GM12872 (cell line): Measurements from ENCODE around the gene TBPL1.

ENCODE experiments used
- TF ChIP-seq, protein P1 (sequence below): IDR thresholded peaks from 3 replicates; pipeline ENCODE4 v1.5.1; 2011; ENCODE audit warnings: low read depth, mild to moderate bottlenecking, low read length, moderate library complexity; ENCODE audit not compliant: insufficient read depth

TBPL1 gene

DNA sequence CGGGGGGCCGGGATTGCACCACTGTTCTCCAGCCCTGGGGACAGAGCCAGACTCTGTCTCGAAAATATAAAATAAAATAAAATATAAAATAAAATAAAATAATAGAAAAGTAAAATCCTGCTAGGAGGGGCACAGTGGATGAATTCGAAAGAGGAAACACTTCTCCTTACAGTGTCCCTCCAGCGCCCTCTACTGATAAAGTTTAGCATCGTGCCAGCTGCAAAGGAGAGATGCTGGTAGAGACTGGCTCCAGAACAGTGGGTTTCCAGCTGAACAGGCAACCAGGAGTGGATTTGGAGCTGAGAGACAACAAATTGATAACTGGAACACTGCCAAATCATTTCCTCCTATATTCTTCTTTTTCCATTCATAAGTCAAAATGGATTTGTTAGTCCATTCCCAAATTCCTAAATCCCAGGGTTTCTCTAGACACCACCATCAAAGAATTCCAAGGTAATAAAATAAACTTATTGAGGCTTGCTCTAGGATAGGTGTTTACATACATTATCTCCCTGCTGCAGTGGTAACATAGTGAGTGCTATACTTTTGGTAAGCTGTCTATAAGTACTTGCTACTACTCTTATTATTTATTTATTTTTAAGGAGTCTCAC is 31.7 kb upstream of the TBPL1 start:
- TF ChIP-seq, protein P1, sequence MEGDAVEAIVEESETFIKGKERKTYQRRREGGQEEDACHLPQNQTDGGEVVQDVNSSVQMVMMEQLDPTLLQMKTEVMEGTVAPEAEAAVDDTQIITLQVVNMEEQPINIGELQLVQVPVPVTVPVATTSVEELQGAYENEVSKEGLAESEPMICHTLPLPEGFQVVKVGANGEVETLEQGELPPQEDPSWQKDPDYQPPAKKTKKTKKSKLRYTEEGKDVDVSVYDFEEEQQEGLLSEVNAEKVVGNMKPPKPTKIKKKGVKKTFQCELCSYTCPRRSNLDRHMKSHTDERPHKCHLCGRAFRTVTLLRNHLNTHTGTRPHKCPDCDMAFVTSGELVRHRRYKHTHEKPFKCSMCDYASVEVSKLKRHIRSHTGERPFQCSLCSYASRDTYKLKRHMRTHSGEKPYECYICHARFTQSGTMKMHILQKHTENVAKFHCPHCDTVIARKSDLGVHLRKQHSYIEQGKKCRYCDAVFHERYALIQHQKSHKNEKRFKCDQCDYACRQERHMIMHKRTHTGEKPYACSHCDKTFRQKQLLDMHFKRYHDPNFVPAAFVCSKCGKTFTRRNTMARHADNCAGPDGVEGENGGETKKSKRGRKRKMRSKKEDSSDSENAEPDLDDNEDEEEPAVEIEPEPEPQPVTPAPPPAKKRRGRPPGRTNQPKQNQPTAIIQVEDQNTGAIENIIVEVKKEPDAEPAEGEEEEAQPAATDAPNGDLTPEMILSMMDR: peak; percentile 80

DNA sequence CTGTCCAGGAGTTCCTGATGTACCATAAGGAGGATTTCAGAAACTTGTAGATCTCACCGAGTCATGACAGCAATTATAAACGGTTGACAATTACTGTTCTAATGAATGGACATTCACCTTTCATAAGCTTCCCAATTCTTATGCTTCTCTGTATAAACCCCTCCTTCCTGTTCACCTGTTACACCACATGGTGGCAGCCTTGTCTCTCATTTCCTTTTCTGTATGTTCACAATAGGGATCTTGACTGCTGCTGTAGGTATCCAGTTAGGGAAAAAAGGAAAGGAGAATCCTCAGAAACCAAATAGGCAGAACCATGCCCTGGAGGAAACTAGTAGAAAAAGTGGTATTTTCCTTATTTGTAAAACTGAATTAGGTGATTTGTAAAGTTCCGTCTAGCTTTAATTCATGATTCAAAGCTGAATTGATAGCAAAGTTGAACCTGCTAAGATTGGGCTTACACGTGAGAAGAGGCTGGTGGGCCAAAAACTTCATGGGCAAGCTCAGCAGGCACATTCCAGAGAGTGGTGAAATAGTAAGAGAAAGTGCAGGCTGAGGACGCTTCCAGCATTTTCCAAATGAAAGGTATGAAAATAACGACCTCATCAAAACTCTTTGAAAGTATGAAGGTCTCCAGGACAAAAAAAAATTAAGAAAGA is 29.0 kb upstream of the TBPL1 start:
- TF ChIP-seq, protein P1: peak; percentile 74

DNA sequence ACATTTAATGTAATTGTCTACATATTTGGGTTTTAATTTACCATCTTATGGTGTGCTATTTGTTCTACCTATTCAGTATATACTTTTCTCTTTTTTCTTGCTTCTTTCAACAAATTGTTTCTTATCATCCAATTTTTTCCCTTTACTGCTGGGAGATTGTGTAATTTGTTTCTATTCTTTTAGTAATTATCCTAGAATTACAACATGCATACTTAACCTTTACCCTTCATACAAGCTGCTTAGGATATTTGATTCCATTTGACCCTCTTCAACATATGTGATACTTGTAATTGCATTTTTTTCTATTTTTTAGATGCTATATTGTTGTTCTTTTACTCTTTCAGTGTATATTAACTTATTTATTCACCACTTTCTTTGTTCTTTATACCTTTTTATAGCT is 15.1 kb upstream of the TBPL1 start:
- TF ChIP-seq, protein P1: no peak

DNA sequence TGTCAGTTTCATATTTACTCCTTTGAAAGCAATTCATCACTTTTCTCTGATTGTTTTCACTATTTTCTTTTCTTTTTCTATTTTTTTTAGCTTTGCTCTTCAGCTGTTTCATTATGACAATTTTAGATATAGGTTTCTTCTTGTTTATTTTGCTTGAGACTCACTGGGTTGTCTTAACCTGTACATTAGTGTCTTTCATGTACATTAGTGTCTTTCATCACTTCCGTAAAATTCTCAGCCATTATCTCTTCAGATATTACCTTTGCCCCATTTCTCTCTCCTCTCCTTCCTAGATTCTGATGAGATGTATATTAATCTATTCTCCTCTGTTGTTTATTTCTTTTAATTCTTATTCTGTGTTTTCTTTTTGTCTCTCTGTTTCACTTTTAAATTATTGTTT is 14.5 kb upstream of the TBPL1 start:
- TF ChIP-seq, protein P1: no peak

DNA sequence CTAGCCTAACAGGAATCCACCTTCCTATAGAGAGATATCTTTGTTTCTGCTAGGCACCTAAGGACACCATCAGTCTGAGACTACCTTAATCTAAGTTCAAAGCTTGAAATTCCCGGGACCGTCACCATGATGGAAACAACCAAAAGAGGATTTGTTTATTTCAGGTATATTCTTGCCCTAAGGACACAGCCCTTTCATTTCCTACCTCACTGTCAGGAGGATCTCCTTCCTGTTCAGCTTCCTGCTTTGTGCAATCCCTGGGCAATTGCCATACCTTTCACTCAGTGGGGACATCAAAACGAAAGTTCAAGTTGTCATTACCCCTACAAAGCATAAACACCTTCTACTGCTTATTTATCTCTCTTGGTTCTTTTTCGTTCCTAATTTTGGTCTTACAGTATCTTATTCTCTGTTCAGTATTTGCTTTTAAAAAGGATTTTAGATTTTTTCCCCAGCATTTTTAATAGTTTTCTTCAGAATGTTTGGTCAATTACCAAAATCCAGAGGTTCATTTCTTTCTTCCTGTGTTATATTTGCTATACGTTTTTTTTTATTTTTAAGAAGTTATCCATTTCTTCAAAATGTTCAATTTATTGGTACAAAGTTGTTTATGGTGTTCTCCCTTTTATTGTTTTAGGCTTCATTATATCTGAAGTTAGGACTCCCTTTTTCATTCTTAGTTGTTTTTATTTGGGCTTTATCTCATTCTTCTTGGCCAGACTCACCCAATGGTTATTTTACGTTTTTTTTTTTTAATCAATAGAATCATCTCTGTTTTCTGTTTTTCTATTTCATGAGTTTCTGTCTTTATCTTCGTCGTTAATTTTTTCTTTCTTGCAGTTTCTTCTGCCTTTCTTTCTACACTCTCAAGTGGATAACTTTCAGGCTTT is 13.0 kb upstream of the TBPL1 start:
- TF ChIP-seq, protein P1: no peak

DNA sequence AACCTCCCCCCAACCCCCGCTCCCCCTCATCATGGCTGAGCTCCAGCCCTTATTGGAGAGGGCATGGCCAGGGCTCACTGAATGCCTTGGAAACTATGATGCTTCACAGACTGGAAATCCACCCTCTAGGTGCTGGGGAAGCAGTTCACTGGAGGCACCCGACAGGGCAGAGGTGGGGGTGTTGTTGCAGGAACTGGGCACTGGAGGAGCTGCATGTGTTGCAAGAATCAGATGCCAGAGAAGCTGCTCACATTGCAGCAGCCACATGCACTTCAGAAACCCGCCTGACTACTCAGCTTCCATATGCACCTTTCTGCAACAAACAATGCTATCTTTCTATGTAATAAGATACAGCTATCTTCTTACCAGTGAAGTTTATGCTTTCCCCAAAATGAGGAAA is 7.9 kb upstream of the TBPL1 start:
- TF ChIP-seq, protein P1: 0 out of 3 replicates have a peak, but pooled peaks have one; percentile 12

DNA sequence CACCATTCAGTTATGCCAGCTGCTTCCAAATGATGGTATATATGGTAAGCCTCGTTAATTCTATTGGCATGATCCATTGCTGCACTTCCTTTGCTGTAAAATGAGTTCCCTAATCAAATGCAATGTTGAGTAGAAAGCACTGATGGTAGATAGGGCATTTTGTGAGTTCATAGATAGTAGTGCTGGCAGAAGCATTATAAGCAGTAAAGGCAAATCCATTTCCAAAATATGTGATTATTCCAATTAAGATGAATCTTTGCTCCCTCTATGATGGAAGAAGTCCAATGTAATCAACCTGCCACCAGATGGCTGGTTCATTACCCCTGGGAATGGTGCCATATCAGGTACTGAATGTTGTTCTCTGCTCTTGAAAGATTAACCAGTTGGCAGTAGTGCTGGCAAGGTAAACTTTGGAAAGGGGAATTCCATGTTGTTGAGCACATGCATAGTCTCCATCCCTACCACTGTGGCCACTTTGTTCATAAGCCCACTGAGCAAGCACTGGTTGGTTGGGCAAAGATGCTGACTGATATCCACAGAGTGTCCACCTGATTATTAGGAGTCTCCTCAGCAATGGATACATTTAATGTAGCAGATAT is 5.6 kb upstream of the TBPL1 start:
- TF ChIP-seq, protein P1: no peak
